GM20000 (cell line): ENCODE results near the gene ALDOA.

Experiments used
- DNase-seq: peaks from one replicate; pipeline ENCODE4 v3.0.0; 2012; ENCODE audit warnings: low spot score
- CTCF ChIP-seq: IDR thresholded peaks from 2 replicates; pipeline ENCODE4 v1.5.1; 2012; ENCODE audit warnings: mild to moderate bottlenecking, control low read depth; ENCODE audit errors: extremely low read depth, missing control alignments

Gene ALDOA

GRCh38 chr16:30084096-30084815, 18.7 kb downstream of the ALDOA start:
- TF ChIP-seq CTCF, result no peak
- no peak for DNase-seq

- no peak for DNase-seq
- TF ChIP-seq CTCF, result no peak
Measured at GRCh38 chr16:30084816-30085159, 19.2 kb downstream of the ALDOA start.

- TF ChIP-seq CTCF, result no peak
- no peak for DNase-seq
Measured at GRCh38 chr16:30085247-30085646, 19.7 kb downstream of the ALDOA start.

GRCh38 chr16:30085820-30086219, 20.3 kb downstream of the ALDOA start:
- DNase-seq, result no peak
- TF ChIP-seq CTCF, result no peak

- TF ChIP-seq CTCF, result no peak
- DNase-seq, result no peak
Measured at GRCh38 chr16:30086291-30087140, 21.0 kb downstream of the ALDOA start.

- TF ChIP-seq CTCF, result no peak
- no peak for DNase-seq
Measured at GRCh38 chr16:30087181-30087898, 21.8 kb downstream of the ALDOA start.

- DNase-seq, result no peak
- TF ChIP-seq CTCF, result no peak
Measured at GRCh38 chr16:30088237-30088831, 22.8 kb downstream of the ALDOA start.
